Colonic mucosa (tissue), 4 donors: ENCODE results near the gene IMPDH1. TPM values are rescaled to one million over a fixed set of nuclear protein-coding genes. Genes with fewer than 3 reads are reported as not detected.

Source experiments
- DNase-seq: peaks from one replicate; pipeline ENCODE4 v3.0.0-alpha.2; 2020
- H3K27ac ChIP-seq: fragments of 200-600 bp; one replicate; pipeline ENCODE4 v1.8.0; 2021
- H3K27me3 ChIP-seq: fragments of 200-600 bp; one replicate; pipeline ENCODE4 v1.8.0; 2021
- H3K36me3 ChIP-seq: fragments of 200-600 bp; one replicate; pipeline ENCODE4 v1.8.0; 2021
- H3K4me1 ChIP-seq: fragments of 200-600 bp; one replicate; pipeline ENCODE4 v1.8.0; 2021; ENCODE audit warnings: mild to moderate bottlenecking
- H3K4me3 ChIP-seq: fragments of 200-600 bp; one replicate; pipeline ENCODE4 v1.8.0; 2021
- H3K9ac ChIP-seq, 2 donors: one replicate each; pipeline ENCODE4 v1.7.0; 2013; ENCODE audit warnings: control low read depth in 2 of 2, low read depth in 2 of 2, low read length in 2 of 2
- H3K9me3 ChIP-seq: fragments of 200-600 bp; one replicate; pipeline ENCODE4 v1.8.0; 2021
- intact Hi-C: fragments of 100-400 bp; cut with DNase I; formaldehyde crosslinking; loops from one replicate; pipeline ENCODE4 v1.14.1; 2022
- total RNA-seq, 2 donors: library from RNA; stranded (reverse); fragmentation: NEBNext Ultra II Directional in 1 of 2; extraction: Animal tissue kit (Norgen Biotek cat#: 25700) in 1 of 2; gene quantifications; one replicate each; pipeline ENCODE4 v1.2.1, GENCODE V29; 2021
- TF ChIP-seq, protein P1 (sequence below): fragments of 200-600 bp; IDR thresholded peaks from one replicate; pipeline ENCODE4 v1.8.0; 2022; ENCODE audit warnings: antibody characterized with exemption, mild to moderate bottlenecking
- donor health status: healthy.
- donor health status: DM: no; HTN: no; CAD: no.
- donor health status: DM: no; HTN: no; CAD: no.

Gene IMPDH1
- total RNA-seq, 2 donors from 2014 or later = 37.5 to 50.0 TPM

DNA sequence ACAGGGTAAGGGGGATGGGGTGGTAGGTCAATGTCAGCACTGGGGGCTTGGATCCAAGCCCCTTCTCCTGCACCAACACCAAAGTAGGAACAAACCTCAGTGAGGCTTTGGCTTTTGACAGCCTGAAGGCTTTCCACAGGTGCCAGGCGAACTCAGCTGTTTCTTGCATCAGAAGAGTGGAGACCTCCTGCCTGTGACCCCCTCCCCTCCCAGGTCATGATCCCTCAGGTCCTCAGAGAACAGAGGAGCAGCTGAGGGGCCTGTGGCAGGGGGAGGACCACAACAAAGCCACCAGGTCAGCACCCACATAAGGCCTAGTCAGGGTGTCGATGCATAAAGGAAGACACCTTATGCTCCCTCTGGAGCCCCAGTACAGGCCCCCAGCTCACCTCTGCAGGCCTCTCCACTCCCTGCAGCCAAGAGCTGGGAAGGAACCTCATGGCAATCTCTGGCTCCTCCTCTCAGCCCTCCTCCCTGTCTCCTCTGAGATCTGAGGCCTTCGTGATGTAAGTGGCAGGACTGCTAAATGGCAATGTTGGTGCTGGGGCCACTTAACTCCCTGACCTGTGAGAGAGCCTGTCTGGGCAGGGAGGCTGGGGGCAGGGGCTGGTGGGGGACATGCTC lies 29.2 kb downstream of the IMPDH1 start:
- H3K27ac ChIP-seq = no peak overlapping the region
- no peaks in the 10 kb centered on the region for H3K36me3 ChIP-seq
- no peak overlapping the region for H3K4me3 ChIP-seq
- no peaks in the 10 kb centered on the region for H3K9me3 ChIP-seq
- H3K4me1 ChIP-seq = no peaks in the 10 kb centered on the region
- intact Hi-C loops = no loop called here
- no peaks in the 10 kb centered on the region for H3K27me3 ChIP-seq
- no peak for DNase-seq
- TF ChIP-seq, protein P1, sequence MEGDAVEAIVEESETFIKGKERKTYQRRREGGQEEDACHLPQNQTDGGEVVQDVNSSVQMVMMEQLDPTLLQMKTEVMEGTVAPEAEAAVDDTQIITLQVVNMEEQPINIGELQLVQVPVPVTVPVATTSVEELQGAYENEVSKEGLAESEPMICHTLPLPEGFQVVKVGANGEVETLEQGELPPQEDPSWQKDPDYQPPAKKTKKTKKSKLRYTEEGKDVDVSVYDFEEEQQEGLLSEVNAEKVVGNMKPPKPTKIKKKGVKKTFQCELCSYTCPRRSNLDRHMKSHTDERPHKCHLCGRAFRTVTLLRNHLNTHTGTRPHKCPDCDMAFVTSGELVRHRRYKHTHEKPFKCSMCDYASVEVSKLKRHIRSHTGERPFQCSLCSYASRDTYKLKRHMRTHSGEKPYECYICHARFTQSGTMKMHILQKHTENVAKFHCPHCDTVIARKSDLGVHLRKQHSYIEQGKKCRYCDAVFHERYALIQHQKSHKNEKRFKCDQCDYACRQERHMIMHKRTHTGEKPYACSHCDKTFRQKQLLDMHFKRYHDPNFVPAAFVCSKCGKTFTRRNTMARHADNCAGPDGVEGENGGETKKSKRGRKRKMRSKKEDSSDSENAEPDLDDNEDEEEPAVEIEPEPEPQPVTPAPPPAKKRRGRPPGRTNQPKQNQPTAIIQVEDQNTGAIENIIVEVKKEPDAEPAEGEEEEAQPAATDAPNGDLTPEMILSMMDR = no peak
- no peak overlapping the region for H3K9ac ChIP-seq

DNA sequence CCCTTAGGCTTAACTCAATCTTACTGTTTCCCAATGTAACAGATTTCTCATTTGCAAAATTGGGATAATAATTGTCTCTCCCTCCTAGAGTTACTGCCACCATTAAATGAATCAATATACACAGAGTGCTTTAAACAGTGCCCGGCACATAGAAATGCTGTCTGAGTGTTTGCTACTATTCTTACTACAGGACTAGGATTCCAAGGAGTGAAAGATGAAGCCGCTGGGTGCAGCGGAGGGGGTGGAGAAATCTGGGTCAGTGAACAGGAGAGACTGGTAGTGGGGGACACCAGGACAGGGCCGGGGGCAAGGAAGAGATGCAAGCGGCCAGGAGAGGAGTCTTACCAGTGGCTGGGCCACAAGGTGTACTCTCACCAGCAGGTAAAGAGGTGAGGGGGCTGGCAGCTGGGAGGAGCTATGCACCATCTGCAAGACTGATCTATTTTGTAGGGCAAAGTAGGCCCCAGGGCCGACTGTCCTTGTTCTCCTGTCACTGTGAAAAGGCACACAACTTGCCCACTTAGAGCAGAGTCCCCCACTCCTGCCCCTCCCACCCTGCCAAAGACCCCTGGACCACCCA lies 29.8 kb downstream of the IMPDH1 start:
- Histone ChIP-seq H3K4me1 (no peaks in the 10 kb centered on the region), H3K4me3 (no peak overlapping the region), H3K27me3 (no peaks in the 10 kb centered on the region), H3K9ac (no peak overlapping the region), H3K27ac (no peak overlapping the region), H3K36me3 (no peaks in the 10 kb centered on the region), H3K9me3 (no peaks in the 10 kb centered on the region)
- DNase-seq = no peak
- intact Hi-C loops = no loop called here
- TF ChIP-seq, protein P1 = no peak

GRCh38 chr7:128378637-128379036 lies 31.1 kb downstream of the IMPDH1 start:
- Histone ChIP-seq H3K27ac (no peak overlapping the region), H3K9me3 (no peaks in the 10 kb centered on the region)

DNA sequence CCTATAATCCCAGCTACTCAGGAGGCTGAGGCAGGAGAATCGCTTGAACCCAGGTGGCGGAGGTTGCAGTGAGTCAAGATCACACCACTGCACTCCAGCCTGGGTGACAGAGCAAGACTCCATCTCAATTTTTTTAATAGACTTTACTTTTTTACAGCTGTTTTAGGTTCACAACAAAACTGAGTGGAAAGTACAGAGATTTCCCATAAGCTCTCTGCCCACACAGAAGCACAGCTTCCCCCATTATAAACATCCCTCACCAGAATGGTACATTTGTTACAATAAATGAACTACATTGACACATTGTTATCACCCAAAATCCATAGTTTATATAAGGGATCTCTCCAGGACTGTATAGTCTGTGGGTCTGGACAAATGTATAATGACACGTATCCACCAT lies 33.7 kb downstream of the IMPDH1 start:
- H3K4me3 ChIP-seq = no peak overlapping the region
- H3K9ac ChIP-seq = no peak overlapping the region
- intact Hi-C loops = no loop called here

More at GRCh38 chr7:128378637-128379036, 31.1 kb downstream of the IMPDH1 start:
- H3K4me3 ChIP-seq = no peak overlapping the region
- H3K4me1 ChIP-seq = no peaks in the 10 kb centered on the region
- intact Hi-C loops = no loop called here
- H3K9ac ChIP-seq = no peak overlapping the region
- no peak for DNase-seq
- no peaks in the 10 kb centered on the region for H3K36me3 ChIP-seq
- TF ChIP-seq, protein P1 = no peak
- H3K27me3 ChIP-seq = no peaks in the 10 kb centered on the region

DNA sequence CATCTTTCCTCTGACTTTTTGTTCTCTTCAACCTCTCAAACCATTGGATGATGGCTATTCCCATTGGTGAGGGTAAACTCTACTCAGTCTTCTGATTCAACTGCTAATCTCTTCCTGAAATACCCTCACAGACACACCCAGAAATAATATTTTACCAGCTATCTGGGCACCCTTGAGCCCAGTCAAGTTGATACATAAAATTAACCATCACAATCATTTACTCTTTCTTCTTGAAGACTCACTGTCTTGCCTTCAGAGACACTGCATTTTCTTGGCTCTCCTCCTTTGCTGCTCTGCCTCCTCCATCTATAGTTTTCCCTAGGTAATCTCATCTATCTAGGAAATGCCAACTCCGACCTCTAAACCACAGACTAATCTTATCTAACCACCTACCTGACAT lies 35.7 kb downstream of the IMPDH1 start:
- TF ChIP-seq, protein P1 = no peak
- no peaks in the 10 kb centered on the region for H3K27me3 ChIP-seq
- no peak overlapping the region for H3K27ac ChIP-seq
- H3K4me1 ChIP-seq = no peaks in the 10 kb centered on the region
- no peak for DNase-seq
- H3K36me3 ChIP-seq = no peaks in the 10 kb centered on the region
- intact Hi-C loops = no loop called here
- no peaks in the 10 kb centered on the region for H3K9me3 ChIP-seq
- H3K4me3 ChIP-seq = no peak overlapping the region
- H3K9ac ChIP-seq = no peak overlapping the region

More for the DNA sequence above, 33.7 kb downstream of the IMPDH1 start:
- no peak for DNase-seq
- Histone ChIP-seq H3K27ac (no peak overlapping the region), H3K9me3 (no peaks in the 10 kb centered on the region), H3K4me1 (no peaks in the 10 kb centered on the region), H3K36me3 (no peaks in the 10 kb centered on the region), H3K27me3 (no peaks in the 10 kb centered on the region)
- TF ChIP-seq, protein P1 = no peak
